Bronchial epithelial cell (primary cell): Measurements from ENCODE around the gene NUP210. TPM values are rescaled to one million over a fixed set of nuclear protein-coding genes. Genes with fewer than 3 reads are reported as not detected.

ENCODE experiments used
- DNase-seq: peaks from one replicate; pipeline ENCODE4 v3.0.0-alpha.2; 2010; ENCODE audit warnings: low read depth
- FAIRE-seq: peaks from 2 replicates; lab custom pipeline; 2011; peaks lifted over from hg19 to GRCh38; lab: Jason Lieb, UNC
- H3K27me3 ChIP-seq: 2 replicates; pipeline ENCODE4 v1.5.1; 2011; ENCODE audit warnings: low read length; ENCODE audit not compliant: control insufficient read depth, insufficient read depth
- H3K36me3 ChIP-seq: 2 replicates; pipeline ENCODE4 v1.5.1; 2011; ENCODE audit warnings: low read length; ENCODE audit not compliant: control insufficient read depth, insufficient read depth
- H3K4me3 ChIP-seq: 2 replicates; pipeline ENCODE4 v1.5.1; 2011; ENCODE audit warnings: mild to moderate bottlenecking, low read depth, low read length, control low read depth
- total RNA-seq: library from RNA; depleted of rRNA; stranded (reverse); fragments of >200 nt; gene quantifications from 2 replicates; pipeline ENCODE4 v1.2.1, GENCODE V29; 2014
- TF ChIP-seq, protein P1 (sequence below): IDR thresholded peaks from 2 replicates; pipeline ENCODE4 v1.5.1; 2011; ENCODE audit warnings: mild to moderate bottlenecking, moderate library complexity, low read length, control low read depth, inconsistent platforms; ENCODE audit not compliant: insufficient read depth, severe bottlenecking

Gene NUP210
- total RNA-seq, 1 donor from 2014 or later: not detected

DNA sequence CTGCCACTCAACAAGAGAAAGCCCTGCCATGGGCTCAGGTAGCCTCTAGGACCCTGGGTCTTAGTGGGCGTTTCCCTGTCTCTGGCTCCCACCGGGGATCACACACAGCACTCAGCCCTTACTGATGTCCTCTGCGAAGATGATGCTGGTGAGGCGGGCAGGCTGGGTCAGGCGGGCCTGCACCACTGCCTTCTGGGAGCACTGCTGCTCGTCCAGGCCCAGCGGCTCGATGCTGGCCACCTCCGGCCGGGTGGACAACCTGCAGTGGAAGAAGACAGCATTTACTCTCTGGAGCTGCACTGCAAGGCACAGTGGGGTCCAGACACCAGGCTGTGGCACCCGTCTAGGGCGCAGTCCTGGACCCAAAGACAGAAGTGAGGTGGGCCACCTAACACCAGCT is 20.5 kb downstream of the NUP210 start:
- no peak for FAIRE-seq
- TF ChIP-seq, protein P1, sequence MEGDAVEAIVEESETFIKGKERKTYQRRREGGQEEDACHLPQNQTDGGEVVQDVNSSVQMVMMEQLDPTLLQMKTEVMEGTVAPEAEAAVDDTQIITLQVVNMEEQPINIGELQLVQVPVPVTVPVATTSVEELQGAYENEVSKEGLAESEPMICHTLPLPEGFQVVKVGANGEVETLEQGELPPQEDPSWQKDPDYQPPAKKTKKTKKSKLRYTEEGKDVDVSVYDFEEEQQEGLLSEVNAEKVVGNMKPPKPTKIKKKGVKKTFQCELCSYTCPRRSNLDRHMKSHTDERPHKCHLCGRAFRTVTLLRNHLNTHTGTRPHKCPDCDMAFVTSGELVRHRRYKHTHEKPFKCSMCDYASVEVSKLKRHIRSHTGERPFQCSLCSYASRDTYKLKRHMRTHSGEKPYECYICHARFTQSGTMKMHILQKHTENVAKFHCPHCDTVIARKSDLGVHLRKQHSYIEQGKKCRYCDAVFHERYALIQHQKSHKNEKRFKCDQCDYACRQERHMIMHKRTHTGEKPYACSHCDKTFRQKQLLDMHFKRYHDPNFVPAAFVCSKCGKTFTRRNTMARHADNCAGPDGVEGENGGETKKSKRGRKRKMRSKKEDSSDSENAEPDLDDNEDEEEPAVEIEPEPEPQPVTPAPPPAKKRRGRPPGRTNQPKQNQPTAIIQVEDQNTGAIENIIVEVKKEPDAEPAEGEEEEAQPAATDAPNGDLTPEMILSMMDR: no peak
- no peak for DNase-seq
- H3K27me3 ChIP-seq: no peaks in the 10 kb centered on the region
- H3K4me3 ChIP-seq: no peak overlapping the region
- no peaks in the 10 kb centered on the region for H3K36me3 ChIP-seq

GRCh38 chr3:13397316-13397715 is 22.8 kb downstream of the NUP210 start:
- Histone ChIP-seq H3K27me3 (no peaks in the 10 kb centered on the region), H3K4me3 (no peak overlapping the region), H3K36me3 (no peaks in the 10 kb centered on the region)
- TF ChIP-seq, protein P1: no peak
- no peak for DNase-seq
- no peak for FAIRE-seq

GRCh38 chr3:13394363-13394762 is 25.8 kb downstream of the NUP210 start:
- H3K27me3 ChIP-seq: no peaks in the 10 kb centered on the region
- no peak overlapping the region for H3K4me3 ChIP-seq
- FAIRE-seq: no peak
- no peak for DNase-seq
- TF ChIP-seq, protein P1: no peak
- H3K36me3 ChIP-seq: no peaks in the 10 kb centered on the region

GRCh38 chr3:13393427-13394360 is 26.4 kb downstream of the NUP210 start:
- DNase-seq (no peak), FAIRE-seq (no peak)
- H3K36me3 ChIP-seq: no peaks in the 10 kb centered on the region
- H3K27me3 ChIP-seq: no peaks in the 10 kb centered on the region
- H3K4me3 ChIP-seq: no peak overlapping the region
- TF ChIP-seq, protein P1: no peak

DNA sequence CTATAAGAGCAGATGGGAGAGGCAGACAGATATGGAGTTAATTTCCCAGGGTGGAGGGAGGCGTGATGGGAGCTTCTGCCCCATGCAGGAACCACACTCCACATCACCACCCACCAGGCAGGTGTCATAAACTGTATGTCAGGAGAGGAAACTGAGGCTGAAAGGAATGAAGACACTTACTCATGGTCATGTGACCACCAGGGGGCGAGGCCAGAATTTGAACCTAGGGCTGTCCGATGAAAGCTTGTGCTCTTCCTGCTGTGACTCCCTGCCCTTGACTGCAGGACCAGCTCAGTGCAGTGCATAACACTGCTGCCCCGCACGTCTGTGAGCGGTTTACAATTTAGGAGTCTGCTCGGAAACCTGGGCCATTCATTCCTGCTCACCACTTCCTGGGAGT is 28.8 kb downstream of the NUP210 start:
- TF ChIP-seq, protein P1: peak; percentile 9
- no peaks in the 10 kb centered on the region for H3K27me3 ChIP-seq
- H3K36me3 ChIP-seq: no peaks in the 10 kb centered on the region
- FAIRE-seq: no peak
- no peak for DNase-seq
- no peak overlapping the region for H3K4me3 ChIP-seq
